Measurements from ENCODE around the gene PDE10A.

PDE10A gene

GRCh38 chr6:165662749-165663376 lies at the start of gene PDE10A:
PDE10A (minus strand) TSS chr6:165663241; CDS start chr6:165662811, 430 bp downstream.
- Histone ChIP-seq H3K4me1 (ENCODE audit: insufficient read depth, poor library complexity, severe bottlenecking) (no peaks in the 10 kb centered on the region), H3K36me3 (ENCODE audit: low read depth) (no peaks in the 10 kb centered on the region), H3K27ac (ENCODE audit: poor library complexity, severe bottlenecking) (no peak within 1 kb of the TSS), H3K27me3 (ENCODE audit: insufficient read depth, poor library complexity, severe bottlenecking) (peaks cover 89% of the 10 kb centered on the region), H3K9me3 (ENCODE audit: severe bottlenecking) (no peaks in the 10 kb centered on the region), H3K4me3 (ENCODE audit: severe bottlenecking) (peak within 1 kb of the TSS; percentile 25)
- TF ChIP-seq CTCF (IDR thresholded peaks at IDR 0.05; ENCODE audit: poor library complexity, severe bottlenecking) = no peak
- DNase-seq (ENCODE audit: low spot score) (no peak), ATAC-seq (ENCODE audit: low read depth) (peak; percentile 19; the same call in 1 of the 3 replicates)

- ATAC-seq (ENCODE audit: low read depth) (no peak), DNase-seq (ENCODE audit: low spot score) (no peak)
- TF ChIP-seq CTCF (IDR thresholded peaks at IDR 0.05; ENCODE audit: poor library complexity, severe bottlenecking) = no peak
- H3K9me3 ChIP-seq (ENCODE audit: severe bottlenecking) = no peaks in the 10 kb centered on the region
- no peak overlapping the region for H3K4me3 ChIP-seq (ENCODE audit: severe bottlenecking)
- no peaks in the 10 kb centered on the region for H3K36me3 ChIP-seq (ENCODE audit: low read depth)
- no peak overlapping the region for H3K27ac ChIP-seq (ENCODE audit: poor library complexity, severe bottlenecking)
- no peaks in the 10 kb centered on the region for H3K4me1 ChIP-seq (ENCODE audit: insufficient read depth, poor library complexity, severe bottlenecking)
- H3K27me3 ChIP-seq (ENCODE audit: insufficient read depth, poor library complexity, severe bottlenecking) = no peaks in the 10 kb centered on the region
These were observed 46.0 kb upstream of the PDE10A start for GRCh38 chr6:165708985-165709576.

GRCh38 chr6:165707067-165707853 lies 44.2 kb upstream of the PDE10A start:
- DNase-seq (ENCODE audit: low spot score) = no peak
- Histone ChIP-seq H3K27ac (ENCODE audit: poor library complexity, severe bottlenecking) (no peak overlapping the region), H3K36me3 (ENCODE audit: low read depth) (no peaks in the 10 kb centered on the region), H3K27me3 (ENCODE audit: insufficient read depth, poor library complexity, severe bottlenecking) (no peaks in the 10 kb centered on the region), H3K4me1 (ENCODE audit: insufficient read depth, poor library complexity, severe bottlenecking) (no peaks in the 10 kb centered on the region), H3K4me3 (ENCODE audit: severe bottlenecking) (no peak overlapping the region), H3K9me3 (ENCODE audit: severe bottlenecking) (no peaks in the 10 kb centered on the region)
- no peak for TF ChIP-seq CTCF (IDR thresholded peaks at IDR 0.05; ENCODE audit: poor library complexity, severe bottlenecking)
- ATAC-seq (ENCODE audit: low read depth) = 0 out of 3 replicates have a peak, but pooled peaks have one; percentile 21

GRCh38 chr6:165705941-165706340 lies 42.9 kb upstream of the PDE10A start:
- no peak for ATAC-seq (ENCODE audit: low read depth)
- Histone ChIP-seq H3K4me1 (ENCODE audit: insufficient read depth, poor library complexity, severe bottlenecking) (no peaks in the 10 kb centered on the region), H3K9me3 (ENCODE audit: severe bottlenecking) (no peaks in the 10 kb centered on the region), H3K27me3 (ENCODE audit: insufficient read depth, poor library complexity, severe bottlenecking) (no peaks in the 10 kb centered on the region), H3K4me3 (ENCODE audit: severe bottlenecking) (no peak overlapping the region), H3K36me3 (ENCODE audit: low read depth) (no peaks in the 10 kb centered on the region), H3K27ac (ENCODE audit: poor library complexity, severe bottlenecking) (no peak overlapping the region)
- TF ChIP-seq CTCF (IDR thresholded peaks at IDR 0.05; ENCODE audit: poor library complexity, severe bottlenecking) = no peak
- no peak for DNase-seq (ENCODE audit: low spot score)
